HCT116 (cell line): Measurements from ENCODE around the gene AURKAIP1. TPM values are rescaled to one million over a fixed set of nuclear protein-coding genes. Genes with fewer than 3 reads are reported as not detected.

Experiments
- ATAC-seq: fragments of 200-7000 bp; cut with Tn5 transposase; 2 replicates; pipeline ENCODE4 v1.9.1; 2020; ENCODE audit warnings: mild to moderate bottlenecking, moderate library complexity
- BruUV-seq: library from RNA; stranded (reverse); fragments of 400-500 nt; replicated peaks from 2 replicates; lab custom pipeline; 2021; lab: Mats Ljungman, UMichigan
- CTCF ChIA-PET: fragments of 300-600 bp; sonication (Branson Sonifier 250); formaldehyde crosslinking; loops from one replicate; lab custom pipeline; 2021; ENCODE audit warnings: antibody characterized with exemption; lab: Charles Lee
- POLR2A ChIA-PET: fragments of 300-600, 350-600 bp; sonication (Branson Sonifier 250); formaldehyde crosslinking; loops from one replicate; lab custom pipeline; 2021; ENCODE audit warnings: antibody characterized with exemption; lab: Charles Lee
- RAD21 ChIA-PET, 2 experiments: fragments of 300-600 bp; sonication (Branson Sonifier 250); formaldehyde crosslinking; loops; one replicate each; lab custom pipeline; 2023; ENCODE audit warnings: low total read pairs in 2 of 2; ENCODE audit not compliant: uncharacterized antibody in 2 of 2, unreplicated experiment in 2 of 2, low non-redundant PET in 1 of 2; lab: Charles Lee
- DNase-seq: peaks from one replicate; pipeline ENCODE4 v3.0.0-alpha.2; 2010; ENCODE audit warnings: low read depth, low spot score
- H2AFZ ChIP-seq: fragments of 200-600 bp; shearing (Covaris generic), sonication (generic); 2 replicates; pipeline ENCODE4 v1.6.1; 2017; ENCODE audit warnings: low read depth, mixed run types, mixed read lengths, antibody characterized with exemption, low read length; ENCODE audit not compliant: poor library complexity, severe bottlenecking
- H3K27ac ChIP-seq: 2 replicates; pipeline ENCODE4 v1.5.1; 2012; ENCODE audit warnings: low read depth, low read length
- H3K27me3 ChIP-seq: fragments of 200-600 bp; sonication (generic); 2 replicates; pipeline ENCODE4 v1.6.1; 2016; ENCODE audit warnings: mixed run types, low read length, mixed read lengths; ENCODE audit not compliant: insufficient read depth
- H3K36me3 ChIP-seq, 2 experiments: fragments of 200-500 bp in 1 of 2; fragments of 200-600 bp in 1 of 2; sonication (Bioruptor generic) in 1 of 2; sonication (generic) in 1 of 2; 2 replicates each; pipeline versions ENCODE4 v1.5.1 to v1.6.1; 2014 to 2016; ENCODE audit warnings: low read length in 2 of 2, inconsistent platforms in 1 of 2, mixed read lengths in 1 of 2, mixed run types in 1 of 2; ENCODE audit not compliant: insufficient read depth in 2 of 2, control insufficient read depth in 1 of 2
- H3K4me1 ChIP-seq, 2 experiments: fragments of 200-600 bp in 1 of 2; sonication (generic) in 1 of 2; 2 replicates each; pipeline versions ENCODE4 v1.5.1 to v1.6.1; 2012 to 2017; ENCODE audit warnings: low read length in 2 of 2, inconsistent platforms in 1 of 2, mild to moderate bottlenecking in 1 of 2, mixed read lengths in 1 of 2, mixed run types in 1 of 2, moderate library complexity in 1 of 2; ENCODE audit not compliant: insufficient read depth in 2 of 2, control insufficient read depth in 1 of 2
- H3K4me2 ChIP-seq: fragments of 200-600 bp; sonication (generic); 2 replicates; pipeline ENCODE4 v1.6.1; 2017; ENCODE audit warnings: mixed run types, low read length, mixed read lengths
- H3K4me3 ChIP-seq, 2 experiments: fragments of 200-600 bp in 1 of 2; sonication (generic) in 1 of 2; replicated peaks in 1 of 2; 2 replicates each; pipeline ENCODE4 v1.5.1; 2011 to 2016; ENCODE audit warnings: low read length in 2 of 2, control low read depth in 1 of 2, low read depth in 1 of 2, mild to moderate bottlenecking in 1 of 2, mixed read lengths in 1 of 2, mixed run types in 1 of 2
- H3K79me2 ChIP-seq: fragments of 200-600 bp; sonication (generic); 2 replicates; pipeline ENCODE4 v1.6.1; 2017; ENCODE audit warnings: mild to moderate bottlenecking, mixed run types, low read length, moderate library complexity, mixed read lengths; ENCODE audit not compliant: insufficient read depth
- H3K9ac ChIP-seq: fragments of 200-600 bp; sonication (generic); 2 replicates; pipeline ENCODE4 v1.6.1; 2016; ENCODE audit warnings: low read length, mixed read lengths
- H3K9me2 ChIP-seq: fragments of 200-600 bp; sonication (generic), shearing (Covaris generic); 2 replicates; pipeline ENCODE4 v1.6.1; 2017; ENCODE audit warnings: mixed run types, mild to moderate bottlenecking, moderate library complexity; ENCODE audit not compliant: insufficient read depth
- H3K9me3 ChIP-seq, 2 experiments: fragments of 200-500 bp in 1 of 2; fragments of 200-600 bp in 1 of 2; sonication (Bioruptor generic) in 1 of 2; sonication (generic) in 1 of 2; 2 replicates each; pipeline ENCODE4 v1.6.1; 2014 to 2017; ENCODE audit warnings: low read length in 2 of 2, mixed read lengths in 2 of 2, inconsistent platforms in 1 of 2, low read depth in 1 of 2, mild to moderate bottlenecking in 1 of 2, mixed run types in 1 of 2, moderate library complexity in 1 of 2; ENCODE audit not compliant: control insufficient read depth in 1 of 2, insufficient read depth in 1 of 2
- H4K20me1 ChIP-seq: fragments of 200-600 bp; sonication (generic), shearing (Covaris generic); 2 replicates; pipeline ENCODE4 v1.6.1; 2017; ENCODE audit warnings: mixed run types, mild to moderate bottlenecking, moderate library complexity; ENCODE audit not compliant: insufficient read depth
- CEBPB ChIP-seq: IDR thresholded peaks from 2 replicates; pipeline ENCODE4 v1.6.1; 2012; ENCODE audit warnings: low read depth
- CTCF ChIP-seq, 3 experiments: fragments of 200-600 bp in 1 of 3; sonication (generic) in 1 of 3; IDR thresholded peaks in 2 of 3; conservative IDR thresholded peaks in 1 of 3; 2 replicates each; pipeline ENCODE4 v1.5.1; 2012 to 2017; ENCODE audit warnings: low read depth in 2 of 3, low read length in 2 of 3, antibody characterized with exemption in 1 of 3, borderline replicate concordance in 1 of 3, control low read depth in 1 of 3, mild to moderate bottlenecking in 1 of 3, mixed read lengths in 1 of 3, mixed run types in 1 of 3, moderate library complexity in 1 of 3; ENCODE audit not compliant: insufficient read depth in 1 of 3
- EGR1 ChIP-seq: IDR thresholded peaks from 2 replicates; pipeline ENCODE4 v1.6.1; 2012; ENCODE audit warnings: low read depth
- ELF1 ChIP-seq: IDR thresholded peaks from 2 replicates; pipeline ENCODE4 v1.6.1; 2012; ENCODE audit warnings: low read depth, borderline replicate concordance
- EZH2phosphoT487 ChIP-seq: fragments of 200-600 bp; IDR thresholded peaks from 2 replicates; pipeline ENCODE4 v1.6.1; 2018; ENCODE audit warnings: antibody characterized with exemption, borderline replicate concordance
- FOSL1 ChIP-seq: IDR thresholded peaks from 2 replicates; pipeline ENCODE4 v1.6.1; 2012; ENCODE audit warnings: low read depth
- JUND ChIP-seq: IDR thresholded peaks from 2 replicates; pipeline ENCODE4 v1.6.1; 2012
- MAX ChIP-seq: IDR thresholded peaks from 2 replicates; pipeline ENCODE4 v1.6.1; 2012
- POLR2AphosphoS5 ChIP-seq: IDR thresholded peaks from 2 replicates; pipeline ENCODE4 v1.6.1; 2011; ENCODE audit warnings: mild to moderate bottlenecking, low read depth, low read length, moderate library complexity
- REST ChIP-seq: IDR thresholded peaks from 2 replicates; pipeline ENCODE4 v1.6.1; 2012; ENCODE audit warnings: low read depth
- SIN3A ChIP-seq: IDR thresholded peaks from 2 replicates; pipeline ENCODE4 v1.6.1; 2012; ENCODE audit warnings: low read depth
- SP1 ChIP-seq: IDR thresholded peaks from 2 replicates; pipeline ENCODE4 v1.6.1; 2012; ENCODE audit warnings: low read depth
- YY1 ChIP-seq: IDR thresholded peaks from 2 replicates; pipeline ENCODE4 v1.6.1; 2011; ENCODE audit warnings: low read length, low read depth, moderate library complexity, mild to moderate bottlenecking; ENCODE audit not compliant: insufficient replicate concordance; ENCODE audit errors: extremely low read depth
- ZBTB33 ChIP-seq: IDR thresholded peaks from 2 replicates; pipeline ENCODE4 v1.6.1; 2011; ENCODE audit warnings: mild to moderate bottlenecking, low read length, moderate library complexity; ENCODE audit not compliant: insufficient replicate concordance; ENCODE audit errors: extremely low read depth
- ZNF274 ChIP-seq: fragments of 200-500 bp; sonication (Bioruptor generic); IDR thresholded peaks from 2 replicates; pipeline ENCODE4 v1.6.1; 2014; ENCODE audit warnings: mild to moderate bottlenecking, low read depth, low read length, inconsistent platforms
- intact Hi-C: fragments of 100-400 bp; cut with micrococcal nuclease; formaldehyde crosslinking; loops from 2 replicates; pipeline ENCODE4 v1.10.0; 2022
- total RNA-seq: library from RNA; stranded (reverse); gene quantifications from one replicate; pipeline ENCODE4 v1.2.1, GENCODE V29; 2021; ENCODE audit not compliant: unreplicated experiment

AURKAIP1 gene
- total RNA-seq, 1 experiment from 2014 or later, result 200 TPM

- H3K4me1 ChIP-seq, result peaks cover 0 to 33% of the 10 kb centered on the region in 2 experiments; a peak in 3 of 4 replicates
- no peak for TF ChIP-seq CTCF (IDR thresholded peaks at IDR 0.05 in 2 of 3, conservative IDR thresholded peaks at IDR 0.05 in 1 of 3; ENCODE audit: borderline replicate concordance in 1 of 3, insufficient read depth in 1 of 3, low read depth in 2 of 3, low read length in 2 of 3)
- TF ChIP-seq EGR1, result no peak
- no peak for TF ChIP-seq MAX
- no peak for TF ChIP-seq ELF1
- TF ChIP-seq SP1, result no peak
- no peak for TF ChIP-seq FOSL1
- TF ChIP-seq JUND, result no peak
- TF ChIP-seq YY1, result no peak
- TF ChIP-seq CEBPB, result no peak
- TF ChIP-seq REST, result no peak
- TF ChIP-seq ZNF274, result no peak
- TF ChIP-seq SIN3A, result no peak
- TF ChIP-seq EZH2phosphoT487, result no peak
- TF ChIP-seq POLR2AphosphoS5, result no peak
- TF ChIP-seq ZBTB33, result no peak
- DNase-seq, result peak; percentile 32
These were observed 37.2 kb downstream of the AURKAIP1 start for GRCh38 chr1:1337793-1338147.

More at GRCh38 chr1:1337793-1338147, 37.2 kb downstream of the AURKAIP1 start:
- no peaks in the 10 kb centered on the region for H3K9me3 ChIP-seq
- H3K4me3 ChIP-seq, result no peak overlapping the region
- peaks cover 4% of the 10 kb centered on the region; the same call in 1 of the 2 replicates for H4K20me1 ChIP-seq
- H3K27ac ChIP-seq, result peak overlapping the region; percentile 54; the same call in 1 of the 2 replicates
- intact Hi-C loops, result no loop called here
- peak overlapping the region; percentile 33; the same call in 1 of the 2 replicates for H3K4me2 ChIP-seq
- no peak overlapping the region for H2AFZ ChIP-seq
- peaks cover 31% of the 10 kb centered on the region for H3K79me2 ChIP-seq
- H3K36me3 ChIP-seq, result peaks cover 7 to 40% of the 10 kb centered on the region in 2 experiments; a peak in 3 of 4 replicates
- CTCF ChIA-PET, result no interaction called here
- no peaks in the 10 kb centered on the region for H3K9me2 ChIP-seq
- ATAC-seq, result peak; percentile 81
- BruUV-seq, result no TSS peak
- no peak overlapping the region for H3K9ac ChIP-seq
- RAD21 ChIA-PET, result no interaction called here
- H3K27me3 ChIP-seq, result no peaks in the 10 kb centered on the region
- POLR2A ChIA-PET, result interaction anchor here (0.6 to 1.4 kb wide), 3 partner anchors 10 to 55 kb away, joined by 3 to 4 read pairs (median 4); no protein-coding TSS in a partner anchor
